Measurements from ENCODE around the gene ARSJ.

DNA sequence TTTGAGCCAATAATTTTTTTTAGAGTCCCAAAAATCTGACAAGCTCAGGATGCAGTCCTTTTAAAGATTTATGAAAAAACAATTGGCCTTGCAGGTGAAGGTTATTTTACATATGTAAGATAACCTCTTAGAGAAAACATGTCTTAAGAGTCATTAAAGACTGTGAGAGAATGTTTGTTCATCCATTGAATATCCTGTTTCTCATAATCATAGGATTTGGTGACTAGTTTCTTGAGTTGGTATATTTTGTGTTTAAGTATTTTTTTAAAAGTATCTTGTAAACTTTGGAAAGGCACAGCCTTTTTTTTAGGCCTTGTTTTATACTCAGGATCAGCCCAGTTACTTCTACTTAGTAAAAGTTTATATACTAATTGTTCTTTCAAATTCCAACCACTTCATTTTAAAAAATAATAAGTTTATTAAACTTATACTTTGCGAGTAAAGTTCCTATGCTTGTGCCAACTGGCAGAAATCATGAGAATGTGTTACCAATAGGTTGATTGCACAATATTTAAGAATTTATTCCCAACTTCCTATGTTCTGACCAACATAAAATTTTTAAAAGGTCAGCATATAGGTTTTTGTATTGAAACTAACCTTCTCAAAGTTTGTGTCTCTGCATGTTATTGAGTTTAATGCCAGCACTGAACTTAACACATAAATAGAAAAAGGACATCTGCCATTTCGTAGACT is 40.0 kb upstream of the ARSJ start:
- TF ChIP-seq CTCF (IDR thresholded peaks at IDR 0.05; ENCODE audit: low read depth, low read length, poor library complexity, severe bottlenecking) (no peak), EZH2phosphoT487 (IDR thresholded peaks at IDR 0.05; ENCODE audit: borderline replicate concordance, low read length) (no peak)

Measured in DOHH2 (cell line).